Endometrial microvascular endothelial cells (primary cell): ENCODE measurements around the gene SSR2. TPM values are rescaled to one million over a fixed set of nuclear protein-coding genes. Genes with fewer than 3 reads are reported as not detected.
"Not testable (repeated sequence)": the region's sequence is repeated elsewhere in the genome, so short reads cannot be mapped to it uniquely, and the experiment has no call there.

Experiments used
- in situ Hi-C: cut with HindIII; loops from 2 replicates; pipeline ENCODE4 v1.10.0; 2017; ENCODE audit warnings: low sequenced_read_pairs, low pct_unique_long_range_greater_than_20kb; ENCODE audit errors: inconsistent ontology term
- total RNA-seq: library from RNA; depleted of rRNA; stranded (reverse); fragments of >200 nt; gene quantifications from one replicate; pipeline ENCODE4 v1.2.3, GENCODE V29; 2015; ENCODE audit errors: inconsistent ontology term

Gene SSR2
- total RNA-seq, 1 donor from 2014 or later, result 728 TPM

DNA sequence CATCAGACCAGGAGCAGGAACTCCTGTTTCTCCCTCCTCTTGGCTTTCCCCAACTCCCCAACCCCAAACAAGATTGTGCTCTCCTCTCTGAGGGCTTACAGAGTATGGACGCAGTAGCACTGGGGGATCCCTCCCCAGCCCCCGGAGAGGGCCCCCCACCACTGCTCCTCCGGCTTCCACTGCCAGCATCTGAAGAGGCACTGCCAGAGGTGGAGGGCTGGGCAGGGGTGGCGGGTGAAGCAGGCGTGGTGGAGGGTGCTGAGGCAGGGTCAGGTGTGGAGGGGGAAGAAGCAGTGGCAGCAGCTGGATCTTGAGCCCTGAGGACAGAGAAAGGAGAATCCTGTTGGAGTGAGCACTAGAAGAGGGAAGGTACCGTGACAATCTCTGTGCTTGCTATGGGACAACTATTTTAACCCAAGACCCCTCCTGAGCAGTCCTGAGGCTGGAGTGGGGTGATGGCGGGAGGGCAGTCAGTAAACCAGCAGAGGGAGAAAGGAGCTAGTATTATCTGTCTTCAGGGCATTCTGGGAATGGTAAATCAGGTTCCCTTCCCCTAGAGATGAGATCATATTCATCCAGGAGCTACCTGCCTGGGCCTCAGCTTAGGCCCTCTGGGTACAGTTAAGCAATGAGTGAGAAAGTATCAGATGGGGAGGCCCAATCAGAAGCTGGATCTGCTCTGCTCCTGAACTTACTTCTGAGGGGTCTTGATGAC is 30.4 kb upstream of the SSR2 start:
- in situ Hi-C loops, result no loop called here

DNA sequence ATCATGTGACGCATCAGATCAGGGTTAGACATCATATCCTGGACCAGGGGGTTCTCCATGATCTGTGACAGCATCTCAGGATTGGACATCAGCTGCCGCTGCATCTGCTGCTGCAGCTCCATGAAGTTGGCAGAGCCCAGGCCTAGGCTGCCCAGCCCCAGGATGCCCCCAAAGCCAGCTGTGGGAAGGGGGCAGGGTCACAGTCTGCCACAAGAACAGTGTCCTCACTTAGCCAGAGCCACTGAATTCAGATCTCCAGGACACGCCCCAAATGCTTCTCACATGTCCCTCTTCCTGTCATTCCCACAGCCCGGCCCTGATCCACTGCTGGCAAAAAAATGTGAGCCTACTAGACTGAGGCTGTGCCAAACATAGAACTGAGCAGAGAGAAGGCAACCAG is 29.6 kb upstream of the SSR2 start:
- in situ Hi-C loops, result no loop called here

DNA sequence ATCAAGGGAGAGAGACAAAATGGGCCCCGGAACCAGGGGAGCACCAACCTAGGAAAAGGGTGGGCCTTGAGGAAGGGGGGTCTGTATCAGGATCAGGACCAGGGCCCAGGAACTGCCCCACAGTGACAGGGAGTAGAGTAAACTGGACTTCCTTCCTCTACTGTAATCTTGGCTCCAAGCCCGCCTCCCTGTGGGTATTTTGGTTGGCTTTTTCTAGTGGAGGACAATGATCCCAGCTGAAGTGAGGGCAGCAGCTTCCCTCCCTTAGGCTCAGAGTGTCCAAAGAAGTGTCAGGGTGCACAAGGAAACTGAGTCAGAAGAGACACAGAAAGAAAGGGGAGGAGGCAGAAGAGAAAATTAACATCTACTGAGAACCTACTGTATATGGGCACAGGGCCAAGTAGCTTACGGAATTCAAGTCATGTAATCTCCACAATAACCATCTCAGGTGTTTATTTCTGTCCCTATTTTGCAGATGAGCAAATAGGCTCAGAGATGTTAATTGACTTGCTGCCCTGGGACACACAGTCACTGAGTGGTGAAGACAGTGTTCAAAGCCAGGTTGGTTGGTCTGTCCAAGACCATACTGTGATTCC is 28.0 kb upstream of the SSR2 start:
- in situ Hi-C loops, result no loop called here

DNA sequence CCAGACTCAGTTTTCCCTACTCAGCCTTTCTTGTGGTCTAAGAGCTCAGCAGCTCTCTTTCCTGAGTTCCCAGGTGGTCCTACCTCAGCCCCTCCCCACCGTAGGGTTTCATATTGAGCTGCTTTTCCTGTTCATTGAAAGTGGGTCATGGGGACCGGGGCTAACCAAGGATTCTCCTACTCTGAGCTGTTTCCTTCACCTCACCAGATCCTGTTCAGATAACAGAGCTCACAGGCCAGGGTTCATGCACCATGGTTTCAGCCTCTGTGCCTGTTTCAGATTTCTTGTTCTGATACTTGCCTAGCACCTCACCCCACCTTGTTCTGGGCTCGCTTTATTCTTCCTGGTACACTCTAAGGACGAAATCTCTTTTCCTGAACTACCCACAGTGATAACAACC is 24.3 kb upstream of the SSR2 start:
- in situ Hi-C loops, result no loop called here

DNA sequence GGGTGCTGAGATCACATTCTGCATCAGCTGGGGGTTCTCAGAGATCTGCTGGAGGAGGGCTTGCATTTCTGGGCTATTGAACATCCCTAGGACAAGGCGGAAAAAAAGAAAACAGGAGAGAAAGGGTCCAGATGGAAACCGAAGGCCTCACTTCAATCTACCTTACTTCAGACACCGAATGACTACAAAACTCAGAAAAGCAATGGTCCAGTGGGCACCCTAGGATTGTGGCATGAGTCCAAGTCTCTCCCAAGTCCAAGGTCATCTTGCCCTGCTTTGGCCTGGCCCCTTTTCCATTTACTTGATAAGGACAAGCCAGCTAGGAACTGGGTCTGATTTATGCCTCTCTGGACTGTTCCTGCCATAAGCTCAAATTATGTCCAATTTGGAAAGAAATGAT is 22.1 kb upstream of the SSR2 start:
- in situ Hi-C loops, result no loop called here

DNA sequence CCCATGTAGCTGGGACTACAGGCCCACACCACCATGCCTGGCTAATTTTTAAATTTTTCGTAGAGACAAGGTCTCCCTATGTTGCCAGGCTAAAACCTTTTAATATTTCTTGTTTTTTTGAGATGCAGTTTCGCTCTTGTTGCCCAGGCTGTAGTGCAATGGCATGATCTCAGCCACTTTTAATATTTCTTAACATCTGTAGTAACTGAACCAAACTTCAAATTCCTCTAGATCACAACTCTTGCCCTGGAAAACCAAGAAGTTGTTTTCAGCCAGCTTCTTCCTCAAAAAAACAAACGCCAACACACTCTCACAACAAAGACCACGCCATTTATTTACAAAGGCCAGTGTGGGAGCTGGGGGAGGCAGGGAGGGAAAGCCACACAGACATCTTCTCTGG is 14.2 kb upstream of the SSR2 start:
- in situ Hi-C loops, result not testable (repeated sequence)

DNA sequence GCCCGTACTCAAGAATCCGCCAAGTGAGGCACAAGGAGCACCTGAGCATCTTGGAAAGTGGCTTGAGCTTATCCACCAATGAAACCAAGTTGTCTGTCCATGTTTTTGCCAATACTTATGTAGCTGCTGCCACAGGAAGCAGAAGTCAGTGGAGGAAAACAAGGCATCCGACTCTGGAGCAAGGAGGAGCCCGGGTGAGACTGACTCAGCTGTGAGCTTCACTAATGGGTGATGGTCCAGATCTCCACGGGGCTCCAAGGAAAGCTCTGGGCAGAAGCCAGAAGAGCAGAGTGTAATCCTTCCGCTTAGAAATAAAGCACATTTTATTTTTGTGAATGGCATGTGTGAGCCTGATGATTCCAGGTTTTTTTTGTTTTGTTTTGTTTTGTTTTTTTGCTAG is 12.3 kb upstream of the SSR2 start:
- in situ Hi-C loops, result no loop called here

DNA sequence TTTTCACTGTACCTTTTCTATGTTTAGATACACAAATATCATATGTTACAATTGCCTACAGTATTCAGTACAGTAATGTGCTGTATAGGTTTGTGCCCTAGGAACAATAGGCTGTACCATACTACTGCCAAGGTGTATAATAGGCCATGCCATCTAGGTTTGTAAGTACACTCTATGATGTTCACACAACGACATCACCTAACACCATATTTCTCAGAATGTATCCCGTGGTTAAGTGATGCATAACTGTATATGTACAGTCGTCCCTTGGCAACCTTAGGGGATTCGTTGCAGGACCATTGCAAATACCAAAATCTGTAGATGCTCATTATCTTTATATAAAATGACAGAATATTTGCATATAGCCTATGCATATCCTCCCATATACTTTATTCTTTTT is 5.8 kb upstream of the SSR2 start:
- in situ Hi-C loops, result no loop called here

DNA sequence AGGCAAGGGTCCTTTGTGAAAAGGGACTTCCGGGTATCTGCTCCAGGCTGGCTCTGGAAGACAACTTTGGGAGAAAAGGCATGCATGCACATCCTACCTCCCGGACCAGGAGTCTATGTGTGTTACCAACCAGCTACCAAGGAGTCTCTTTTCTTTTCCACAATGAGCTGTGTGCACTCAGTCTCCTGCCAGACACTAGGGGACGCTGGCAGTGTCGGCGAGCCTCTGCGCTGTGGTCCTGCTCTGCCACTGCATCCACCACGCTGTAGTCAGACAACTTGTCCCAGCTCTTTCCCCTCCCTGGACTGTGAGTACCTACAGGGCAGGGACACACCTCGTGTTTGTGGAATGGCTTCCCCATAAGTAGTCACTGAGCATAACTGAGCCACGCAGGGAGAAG is 5.1 kb upstream of the SSR2 start:
- in situ Hi-C loops, result no loop called here

DNA sequence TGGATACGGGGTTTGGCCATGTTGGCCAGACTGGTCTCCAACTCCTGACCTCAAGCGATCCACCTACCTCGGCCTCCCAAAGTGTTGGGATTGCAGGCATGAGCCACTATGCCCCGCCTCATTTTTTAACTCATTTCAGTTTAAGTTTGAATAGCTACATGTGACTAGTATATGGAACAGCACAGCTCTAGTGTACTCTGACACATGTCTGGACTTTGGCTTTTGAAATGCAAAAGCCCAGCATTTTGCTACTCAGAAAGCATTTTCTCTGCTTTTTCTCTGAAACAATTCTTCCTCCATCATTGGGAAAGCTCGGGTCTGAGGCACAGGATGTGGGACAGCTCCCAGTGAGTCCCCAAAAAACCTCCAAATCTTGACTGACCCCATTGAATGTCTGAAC is 4.0 kb upstream of the SSR2 start:
- in situ Hi-C loops, result no loop called here

DNA sequence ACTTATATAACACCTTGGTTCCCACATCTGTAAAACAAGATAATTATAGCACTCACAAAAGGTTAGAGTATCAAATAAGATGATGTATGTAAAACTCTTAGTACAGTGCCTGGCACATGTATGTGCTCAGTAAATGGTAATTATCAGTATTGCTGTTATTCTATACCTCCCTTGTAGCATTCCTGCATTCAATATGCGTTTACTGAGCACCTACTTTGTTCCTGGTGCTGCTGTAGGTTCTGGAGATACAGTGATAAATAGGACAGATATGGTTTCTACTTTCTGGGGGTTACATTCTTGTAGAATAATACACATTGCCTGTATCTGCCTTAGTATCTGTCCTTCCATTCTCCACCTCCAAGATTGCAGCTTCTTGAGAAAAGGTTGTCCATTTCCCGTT is 1.2 kb upstream of the SSR2 start:
- in situ Hi-C loops, result no loop called here

DNA sequence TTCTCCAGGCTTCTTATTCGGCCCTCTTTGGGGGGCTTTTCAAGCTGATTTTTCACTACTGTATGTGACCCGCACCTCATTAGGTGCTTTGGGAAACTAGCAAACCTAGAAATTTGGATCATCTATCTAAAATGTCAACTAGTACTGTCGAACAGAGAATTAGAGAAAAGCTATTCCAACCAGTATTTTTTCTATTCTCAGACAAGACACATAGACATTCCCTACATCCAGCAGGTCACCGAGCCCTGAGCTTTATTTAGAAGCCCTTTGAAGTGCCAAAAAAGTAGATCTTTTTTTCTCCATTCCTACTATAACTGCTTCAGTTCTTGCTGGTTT is 310 bp upstream of the SSR2 start:
- in situ Hi-C loops, result no loop called here

DNA sequence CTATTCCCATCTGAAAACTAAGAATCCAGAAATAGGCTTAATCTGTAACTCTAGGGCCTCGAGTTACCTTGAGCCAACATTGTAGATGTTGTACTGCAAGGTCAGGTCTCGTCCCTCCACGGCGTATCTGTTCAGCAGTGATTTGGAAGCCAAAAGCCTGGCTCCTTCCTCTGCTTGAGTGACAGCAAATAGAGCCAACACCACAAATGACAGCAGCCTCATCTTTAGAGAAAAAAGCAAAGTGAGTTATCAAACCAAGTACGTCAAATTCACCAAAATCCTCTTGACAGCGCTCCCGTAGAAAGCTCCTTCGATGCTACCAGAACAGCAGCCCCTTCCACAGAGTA is 832 bp downstream of the SSR2 start:
- in situ Hi-C loops, result no loop called here

DNA sequence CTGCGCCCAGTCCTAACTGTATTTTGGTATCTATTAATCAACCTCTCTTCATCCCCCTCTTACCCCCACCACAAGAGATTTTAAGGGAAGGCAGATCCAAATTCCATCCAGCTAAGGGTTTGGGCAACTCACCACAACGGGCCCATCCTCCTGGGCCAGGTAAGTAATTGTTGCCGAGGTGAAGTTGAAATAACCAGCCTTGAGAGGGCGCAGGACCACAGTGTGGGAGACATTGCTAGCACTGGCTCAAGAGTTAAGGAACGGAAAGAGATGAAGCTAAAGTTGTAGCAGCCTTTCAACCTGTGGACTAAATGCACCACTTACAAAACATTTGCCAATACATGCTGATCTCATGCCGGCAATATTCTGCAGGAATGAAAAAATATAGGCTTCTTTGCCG is 5.9 kb downstream of the SSR2 start:
- in situ Hi-C loops, result no loop called here

DNA sequence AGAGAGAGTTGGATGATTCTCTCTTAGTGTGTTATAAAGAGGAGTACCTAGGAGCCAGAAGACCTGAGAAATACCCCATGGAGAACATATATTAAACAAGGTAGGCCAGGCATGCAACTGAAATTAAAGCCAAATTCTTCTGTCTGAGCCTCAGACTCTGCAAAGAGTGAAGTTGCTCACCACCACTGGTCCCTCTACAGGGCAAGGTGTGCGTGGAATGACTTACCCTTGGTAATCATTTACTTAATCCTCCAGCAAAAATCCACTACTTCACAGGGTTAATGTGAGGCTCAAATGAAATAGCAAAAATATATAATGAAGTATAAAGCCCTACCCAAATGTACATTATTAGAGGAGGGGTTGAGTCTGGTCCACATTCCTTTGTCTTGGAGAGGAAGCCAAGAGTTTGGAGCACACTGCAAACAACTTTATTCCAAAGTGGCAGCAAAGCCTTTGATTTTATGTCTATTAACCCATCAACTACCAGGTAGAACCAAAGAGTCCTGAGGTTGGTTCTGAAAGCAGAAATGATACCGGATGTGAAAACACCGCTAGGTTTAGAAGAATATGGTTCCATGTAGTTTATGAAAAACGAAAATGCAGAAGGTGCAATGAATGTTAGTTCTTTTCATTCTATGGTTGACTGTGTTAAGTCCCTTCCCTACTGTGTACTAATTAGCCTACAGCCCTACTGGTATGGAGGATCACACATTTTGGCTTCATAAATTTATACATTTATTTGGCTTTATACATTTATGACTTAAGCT is 8.5 kb downstream of the SSR2 start:
- in situ Hi-C loops, result no loop called here

DNA sequence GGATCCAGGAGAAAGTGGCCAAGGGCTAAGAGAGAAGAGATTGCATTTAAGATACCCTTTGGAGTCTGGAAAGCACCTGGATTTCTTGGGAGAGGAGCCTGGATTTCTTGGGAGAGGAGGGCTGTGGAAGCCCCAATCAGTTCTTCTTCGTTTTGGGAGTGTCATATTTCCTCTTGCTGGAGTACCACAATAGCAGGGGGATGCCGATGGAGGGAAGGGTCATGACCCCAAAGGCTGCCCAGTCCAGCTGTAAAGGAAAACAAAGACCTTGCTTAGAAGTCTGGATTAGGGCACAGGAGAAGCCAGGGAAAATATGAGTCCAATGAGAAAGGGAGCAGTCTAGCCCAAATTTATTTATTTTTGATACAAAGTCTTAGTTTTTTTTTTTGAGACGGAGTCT is 11.3 kb downstream of the SSR2 start:
- in situ Hi-C loops, result no loop called here

DNA sequence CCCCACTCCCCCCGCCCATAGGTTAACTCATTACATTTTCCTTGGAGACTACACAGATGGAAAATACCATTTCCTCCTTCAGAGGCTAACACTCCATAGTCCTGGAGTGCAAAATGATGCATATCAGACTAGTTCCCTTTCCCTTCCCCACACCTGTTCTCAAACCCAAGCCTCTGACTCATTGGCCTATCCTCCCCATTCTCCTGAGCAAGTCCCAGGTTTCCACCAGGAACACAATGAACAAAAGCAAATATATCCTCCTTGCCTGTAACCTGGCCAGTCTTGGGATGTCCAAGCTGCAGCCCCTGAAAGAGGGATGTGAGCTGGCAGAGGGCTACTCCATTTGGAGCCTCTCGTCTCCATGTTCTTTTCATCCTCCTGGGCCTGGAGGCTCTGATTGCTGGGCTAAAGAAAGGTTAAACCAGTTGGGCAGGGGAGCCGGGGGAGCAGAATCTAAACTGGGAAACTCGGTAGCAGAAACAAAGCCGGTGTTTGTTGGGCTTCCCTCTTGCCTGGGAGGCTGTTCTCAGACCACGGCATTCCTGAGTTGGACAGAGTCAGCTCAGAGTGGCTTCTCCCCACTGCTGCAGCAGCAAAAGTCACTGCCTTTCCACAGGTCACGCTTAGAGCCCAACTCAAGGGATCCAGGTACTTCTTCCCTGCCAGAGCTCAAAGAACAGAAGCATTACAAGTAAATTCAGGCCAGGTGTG is 13.9 kb downstream of the SSR2 start:
- in situ Hi-C loops, result no loop called here

DNA sequence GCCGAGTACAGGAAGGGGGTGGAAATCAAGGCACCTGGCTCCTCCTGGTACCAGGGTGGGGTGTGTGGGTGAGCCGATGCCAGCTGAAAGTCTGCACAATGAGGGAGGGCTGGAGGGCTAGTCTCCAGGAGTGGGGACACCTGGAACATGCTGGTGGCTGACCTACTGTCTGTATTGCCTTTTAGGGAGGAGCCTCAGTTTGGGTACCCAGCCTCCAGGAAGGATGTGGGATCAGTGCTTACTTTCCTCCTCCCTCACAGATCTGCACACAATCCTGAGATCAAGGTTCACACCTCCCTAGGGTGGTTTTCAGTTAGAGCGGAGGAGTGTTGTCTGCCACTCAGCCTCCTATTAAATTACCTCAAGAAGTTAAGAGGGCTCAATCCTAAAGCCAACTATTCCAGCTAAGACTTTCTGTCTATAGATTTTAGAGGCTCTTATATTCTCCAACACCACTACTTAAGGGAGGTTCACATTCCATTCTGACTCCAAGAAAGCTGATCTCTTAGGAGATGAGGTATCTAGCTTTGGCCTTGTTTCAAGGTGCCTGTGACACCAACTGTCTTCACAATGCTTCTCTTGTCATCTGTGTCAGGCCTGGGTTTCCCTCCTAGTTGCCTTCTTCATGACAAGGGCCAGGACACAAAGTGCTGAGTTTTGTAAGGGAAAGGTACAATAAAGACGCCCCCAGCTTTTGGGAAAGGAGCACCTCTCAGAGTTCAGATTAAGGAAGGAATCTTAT is 15.7 kb downstream of the SSR2 start:
- in situ Hi-C loops, result no loop called here

DNA sequence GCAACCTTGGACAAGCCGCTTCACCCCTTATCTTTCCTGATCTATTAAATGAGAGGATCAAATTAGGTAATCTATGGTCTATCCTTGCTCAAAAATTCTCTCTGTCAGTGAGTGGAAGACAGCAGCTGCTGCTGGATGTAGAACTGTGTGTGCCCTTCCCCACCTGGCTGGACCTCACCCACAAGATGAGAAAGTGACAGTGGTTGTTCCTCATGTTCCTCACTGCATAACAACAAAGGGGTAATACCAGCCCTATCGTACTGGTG is 16.9 kb downstream of the SSR2 start:
- in situ Hi-C loops, result no loop called here
